H1 (cell line): ENCODE data around the gene LHPP. TPM values are rescaled to one million over a fixed set of nuclear protein-coding genes. Genes with fewer than 3 reads are reported as not detected.

Source experiments
- CTBP2 ChIP-seq: IDR thresholded peaks from 2 replicates; pipeline ENCODE4 v1.7.0; 2011; ENCODE audit warnings: borderline replicate concordance, mild to moderate bottlenecking, moderate library complexity, mixed read lengths, low read length; ENCODE audit not compliant: insufficient read depth, insufficient read length
- EZH2 ChIP-seq: fragments of 200-600 bp; sonication (generic); IDR thresholded peaks from 2 replicates; pipeline ENCODE4 v1.7.1; 2012; ENCODE audit warnings: low read depth, mild to moderate bottlenecking, moderate library complexity, low read length, inconsistent platforms; ENCODE audit not compliant: severe bottlenecking
- HDAC2 ChIP-seq, 2 experiments: fragments of 300-600 bp in 1 of 2; sonication (generic) in 1 of 2; IDR thresholded peaks; 2 replicates each; pipeline ENCODE4 v1.6.1; 2011 to 2012; ENCODE audit warnings: low read depth in 2 of 2, low read length in 2 of 2, mild to moderate bottlenecking in 2 of 2, moderate library complexity in 2 of 2, borderline replicate concordance in 1 of 2, inconsistent platforms in 1 of 2
- ZNF274 ChIP-seq: IDR thresholded peaks from 2 replicates; pipeline ENCODE4 v1.7.0; 2012; ENCODE audit warnings: low read length, borderline replicate concordance; ENCODE audit errors: extremely low read depth
- polyA plus RNA-seq, 7 experiments: library from polyadenylated mRNA; depleted of rRNA in 3 of 7; stranded (reverse) in 5 of 7; unstranded in 2 of 7; fragments of >200 nt in 5 of 7; fragments of 200-250 nt in 2 of 7; gene quantifications; 1 replicate in 5 of 7; 2 replicates in 1 of 7; 4 replicates in 1 of 7; pipeline versions ENCODE4 v1.2.1 to v1.2.3, GENCODE V29; 2011 to 2013; ENCODE audit warnings: missing spikeins in 2 of 7, mixed read lengths in 2 of 7
- total RNA-seq: library from RNA; stranded (reverse); fragmentation: NEBNext Ultra II Directional; extraction: Animal tissue kit (Norgen Biotek cat#: 25700); gene quantifications from 2 replicates; pipeline ENCODE4 v1.2.1, GENCODE V29; 2021

The LHPP gene
- total and polyA plus RNA-seq, 2 of the 8 experiments (the other 6 are each of a cell fraction or from before 2014, with no cell fraction given), result 26.0 to 45.0 TPM

- TF ChIP-seq ZNF274 (no peak), EZH2 (no peak), HDAC2 (IDR thresholded peaks at IDR 0.05; ENCODE audit: borderline replicate concordance in 1 of 2, low read depth in 2 of 2, low read length in 2 of 2) (no peak), CTBP2 (no peak)
Measured at GRCh38 chr10:124601431-124602120, 140.0 kb downstream of the LHPP start (continued).
